HG03521 (cell line): ENCODE results near the gene PDPK1.

Experiments used
- ATAC-seq: cut with Tn5 transposase; IDR thresholded peaks from one replicate; pipeline ENCODE4 v1.9.1; 2021; ENCODE audit warnings: mild to moderate bottlenecking, moderate library complexity; ENCODE audit not compliant: unreplicated experiment

PDPK1 gene

DNA sequence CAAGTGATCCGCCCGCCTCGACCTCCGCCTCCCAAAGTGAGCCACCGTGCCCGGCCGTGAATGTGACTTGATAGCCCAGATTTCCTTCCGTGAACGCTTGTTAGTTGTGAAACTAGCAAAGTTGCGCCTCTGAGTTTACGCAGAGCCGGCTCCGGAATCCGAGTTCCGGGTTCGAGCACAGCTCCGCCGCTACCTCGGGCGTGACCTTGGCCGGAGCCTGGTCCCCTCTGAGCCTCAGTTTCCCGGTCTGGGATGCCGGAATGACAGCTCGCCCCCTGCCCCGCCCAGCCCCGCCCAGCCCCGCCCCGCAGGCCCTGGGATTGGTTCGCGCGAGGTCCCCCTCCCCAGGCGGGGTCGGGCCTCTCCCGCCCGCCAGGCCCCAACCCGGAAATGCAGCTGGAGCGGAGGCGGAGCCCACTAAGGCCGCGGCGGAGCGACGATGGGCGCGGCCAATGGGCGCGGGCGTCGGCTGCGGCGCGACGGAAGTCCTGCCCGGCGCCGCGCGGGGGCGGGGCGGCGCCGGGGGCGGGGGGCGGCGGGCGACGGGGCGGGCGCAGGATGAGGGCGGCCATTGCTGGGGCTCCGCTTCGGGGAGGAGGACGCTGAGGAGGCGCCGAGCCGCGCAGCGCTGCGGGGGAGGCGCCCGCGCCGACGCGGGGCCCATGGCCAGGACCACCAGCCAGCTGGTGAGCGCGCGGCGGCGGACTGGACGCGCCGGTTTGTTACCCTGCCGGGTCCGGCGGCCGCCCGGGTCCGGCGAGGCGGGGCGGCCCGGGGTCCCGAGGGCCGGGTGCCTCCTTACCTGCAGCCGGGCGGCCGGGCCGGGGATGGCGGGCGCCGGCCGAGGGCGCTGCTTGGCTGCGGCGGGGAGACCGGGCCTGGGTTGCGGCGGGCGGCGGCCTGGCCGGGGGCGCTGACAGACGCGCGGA, at the start of gene PDPK1:
Gene PDPK1, plus strand, starts transcription at position 571 of the 929 bp plus-strand sequence. Its CDS starts 92 bp downstream, at position 663.
- ATAC-seq: peak; percentile 93

- no peak for ATAC-seq
Observed at GRCh38 chr16:2489581-2489980, 48.2 kb upstream of the PDPK1 start.

DNA sequence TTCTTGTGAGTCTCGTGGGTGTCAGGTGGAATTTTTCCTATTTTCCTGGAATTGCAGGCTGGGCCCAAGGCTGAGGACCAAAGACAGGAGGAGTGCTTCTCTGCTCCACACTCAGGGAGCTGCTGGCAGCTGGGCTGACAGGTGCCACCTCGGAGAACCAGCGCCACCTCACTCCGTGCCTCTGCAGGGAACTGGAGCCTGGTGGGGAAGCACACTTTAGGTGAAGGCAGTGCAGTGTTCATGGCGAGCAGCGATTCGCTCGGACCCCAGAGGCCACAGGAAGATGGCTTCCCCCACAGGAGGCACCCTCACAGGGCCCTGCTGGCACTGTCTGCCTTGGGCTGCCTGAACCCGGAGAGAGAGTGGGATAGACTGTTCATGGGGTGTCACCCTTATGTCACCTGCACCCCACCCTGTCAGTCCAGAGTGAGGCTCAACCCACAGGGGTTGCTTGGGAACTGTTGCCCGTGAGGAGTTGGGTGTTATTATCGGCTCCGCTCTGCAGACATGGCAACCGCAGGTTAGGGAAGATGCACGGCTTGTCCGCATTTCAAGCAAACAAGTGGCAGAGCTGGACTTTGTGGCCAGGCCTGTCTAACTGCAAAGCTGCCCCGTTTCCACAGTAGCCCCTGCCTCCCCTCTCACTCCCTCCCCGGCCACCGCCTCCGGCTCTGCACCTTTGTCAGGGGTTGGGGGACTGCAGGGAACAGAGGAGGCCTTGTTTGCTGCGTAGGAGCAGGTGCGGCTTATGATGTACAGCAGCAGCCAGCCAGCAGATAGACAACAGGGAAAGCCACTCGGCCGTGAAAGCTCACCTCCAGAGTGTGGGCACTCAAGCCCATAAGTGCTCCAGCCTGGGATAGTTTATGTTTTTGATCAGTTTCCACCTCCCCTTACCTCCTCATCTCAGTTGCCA, 47.4 kb upstream of the PDPK1 start:
- ATAC-seq: no peak

DNA sequence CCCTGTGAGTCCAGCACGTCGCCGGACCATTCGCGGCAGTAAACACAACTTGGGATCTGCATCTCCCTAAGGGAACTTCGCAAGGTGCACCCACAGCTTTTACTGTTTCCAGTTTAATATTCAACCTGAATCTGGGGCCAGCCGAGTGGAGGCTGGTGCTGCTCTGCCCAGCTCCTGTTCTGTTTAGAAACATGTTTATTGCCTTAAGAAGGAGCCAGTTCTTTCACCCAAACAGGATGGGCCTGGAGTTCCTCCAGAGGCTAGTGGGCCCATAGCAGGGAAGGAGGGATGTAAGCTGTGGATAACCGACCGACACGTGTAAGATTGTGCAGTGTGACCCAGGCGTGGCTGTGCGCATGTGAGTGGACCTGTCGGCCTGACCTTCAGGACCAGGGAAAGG, 45.5 kb upstream of the PDPK1 start:
- ATAC-seq: no peak

DNA sequence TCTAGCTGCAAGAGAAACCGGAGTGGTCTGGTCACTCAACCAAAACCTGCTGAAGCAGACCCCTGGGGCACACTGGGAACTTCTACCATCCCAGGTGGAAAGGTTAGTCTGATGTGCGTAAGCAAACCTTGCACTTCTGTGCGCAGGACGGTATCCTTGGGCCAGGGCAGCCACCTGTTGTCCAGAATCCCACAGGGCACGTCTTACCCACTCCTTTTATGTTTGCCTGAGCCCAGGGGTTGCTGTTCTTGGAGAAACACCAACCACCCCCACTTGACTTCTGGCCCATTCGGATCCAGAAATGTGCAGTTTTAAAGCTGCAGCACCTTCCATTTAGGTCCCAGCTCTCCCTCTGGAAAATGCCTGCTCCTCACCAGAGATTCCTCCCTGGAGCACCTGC, 44.2 kb upstream of the PDPK1 start:
- ATAC-seq: no peak

DNA sequence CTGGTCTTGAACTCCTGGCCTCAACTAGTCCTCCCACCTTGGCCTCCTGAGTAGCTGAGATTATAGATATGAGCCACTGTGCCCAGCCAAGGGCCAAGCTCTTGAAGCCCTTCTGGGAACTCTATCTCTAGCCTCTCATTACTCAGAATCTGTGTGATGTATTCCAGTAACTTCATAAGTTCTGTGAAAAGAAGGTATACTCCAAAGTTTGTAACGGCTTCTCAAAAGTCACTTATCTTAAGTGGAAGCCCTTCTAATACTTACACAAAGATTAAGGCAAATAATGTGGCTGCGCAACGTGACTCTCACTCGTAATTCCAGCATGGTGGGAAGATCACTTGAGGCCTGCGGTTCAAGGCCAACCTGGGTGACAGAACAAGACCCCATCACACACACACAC, 43.2 kb upstream of the PDPK1 start:
- no peak for ATAC-seq

DNA sequence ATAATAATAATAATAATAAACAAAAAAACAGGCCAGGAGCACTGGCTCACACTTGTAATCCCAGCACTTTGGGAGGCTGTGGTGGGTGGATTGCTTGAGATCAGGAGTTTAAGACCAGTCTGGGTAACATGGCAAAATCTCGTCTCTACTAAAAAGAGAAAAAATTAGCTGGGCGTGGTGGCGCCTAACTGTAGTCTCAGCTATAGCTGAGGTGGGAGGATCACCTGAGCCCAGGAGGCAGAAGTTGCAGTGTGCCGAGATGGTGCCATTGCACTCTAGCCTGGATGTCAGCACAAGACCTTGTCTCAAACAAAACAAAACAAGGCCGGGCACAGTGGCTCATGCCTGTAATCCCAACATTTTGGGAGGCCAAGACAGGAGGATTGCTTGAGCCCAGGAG, 42.8 kb upstream of the PDPK1 start:
- no peak for ATAC-seq

- no peak for ATAC-seq
Observed at GRCh38 chr16:2496223-2497115, 41.4 kb upstream of the PDPK1 start.

DNA sequence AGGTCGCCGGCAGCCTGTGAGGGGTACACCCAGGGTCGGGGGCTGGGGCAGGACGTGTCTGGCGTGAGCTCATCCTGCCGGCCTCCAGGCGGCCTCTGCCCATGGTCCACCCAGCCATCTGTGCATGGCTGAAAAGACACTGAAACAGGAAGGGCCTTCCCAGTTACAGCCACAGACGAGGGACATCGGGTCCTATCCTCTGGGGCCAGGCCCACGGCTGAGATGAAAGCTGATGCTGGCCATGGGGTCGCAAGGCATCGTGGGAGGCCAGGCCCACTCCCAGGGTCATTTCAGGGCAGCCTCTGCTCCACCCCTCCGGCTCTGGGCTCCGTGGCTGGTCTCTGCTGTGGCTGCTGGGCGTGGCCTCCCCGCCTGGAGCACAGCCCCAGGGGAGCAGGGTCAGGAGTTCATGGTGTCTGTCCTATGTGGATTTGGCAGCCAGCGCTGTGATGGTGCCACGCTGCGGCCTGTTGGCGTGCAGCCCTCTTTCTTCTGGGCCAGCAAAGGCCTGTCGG, 40.6 kb upstream of the PDPK1 start:
- ATAC-seq: no peak

- no peak for ATAC-seq
Observed at GRCh38 chr16:2497695-2498484, 39.9 kb upstream of the PDPK1 start.

DNA sequence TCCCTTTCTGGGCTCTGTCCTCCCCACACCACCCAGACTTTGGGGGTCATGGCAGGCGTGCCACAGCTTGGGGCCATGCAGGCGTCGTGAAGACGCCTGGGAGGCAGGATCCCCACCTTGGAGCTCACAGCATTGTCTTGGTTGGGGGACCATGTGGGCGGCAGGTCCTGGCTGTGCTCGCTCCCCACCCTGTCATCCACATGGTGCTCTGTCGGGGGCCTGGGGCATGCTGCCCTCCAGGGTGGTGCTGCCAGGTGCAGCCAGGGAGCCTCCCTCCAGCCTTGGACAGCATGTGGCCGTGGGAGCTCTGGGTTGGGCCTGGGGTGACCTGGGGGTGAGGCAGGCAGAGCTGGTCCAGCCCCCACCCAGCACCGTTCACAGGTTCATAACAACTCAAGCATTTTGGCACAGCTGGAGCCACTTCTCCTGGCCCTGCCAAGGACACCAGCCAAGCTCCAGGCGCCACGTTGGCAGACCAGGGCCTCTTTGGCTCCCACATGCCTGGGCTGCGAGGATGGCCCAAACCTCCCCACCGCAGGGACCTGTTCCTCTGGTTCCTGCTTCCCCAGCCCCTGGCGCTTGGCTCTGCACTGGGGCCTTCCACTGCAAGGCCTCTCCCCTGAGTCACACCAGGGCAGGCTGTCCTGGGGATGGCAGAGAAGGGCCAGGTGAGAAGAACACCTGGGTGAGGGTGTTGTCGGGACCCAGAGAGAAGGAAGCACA, 39.1 kb upstream of the PDPK1 start:
- ATAC-seq: no peak

DNA sequence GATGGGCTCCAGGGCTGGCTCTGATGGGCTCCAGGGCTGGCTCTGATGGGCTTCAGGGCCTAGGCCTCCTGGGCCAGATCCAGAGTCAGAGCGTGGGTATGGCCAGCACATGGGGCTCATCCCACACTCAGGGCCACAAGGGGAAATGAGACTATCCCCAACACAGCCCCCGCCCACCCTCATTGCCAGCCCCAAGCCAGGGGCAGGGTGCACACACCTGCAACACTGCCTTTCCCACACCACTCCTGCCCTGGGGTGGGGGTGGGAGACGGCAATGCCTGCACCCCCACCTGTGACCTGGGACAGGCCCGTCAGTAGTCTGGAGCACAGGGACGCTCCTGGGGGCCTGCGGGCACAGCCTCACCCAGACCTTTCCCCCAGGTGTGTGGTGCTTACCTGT, 38.4 kb upstream of the PDPK1 start:
- no peak for ATAC-seq

DNA sequence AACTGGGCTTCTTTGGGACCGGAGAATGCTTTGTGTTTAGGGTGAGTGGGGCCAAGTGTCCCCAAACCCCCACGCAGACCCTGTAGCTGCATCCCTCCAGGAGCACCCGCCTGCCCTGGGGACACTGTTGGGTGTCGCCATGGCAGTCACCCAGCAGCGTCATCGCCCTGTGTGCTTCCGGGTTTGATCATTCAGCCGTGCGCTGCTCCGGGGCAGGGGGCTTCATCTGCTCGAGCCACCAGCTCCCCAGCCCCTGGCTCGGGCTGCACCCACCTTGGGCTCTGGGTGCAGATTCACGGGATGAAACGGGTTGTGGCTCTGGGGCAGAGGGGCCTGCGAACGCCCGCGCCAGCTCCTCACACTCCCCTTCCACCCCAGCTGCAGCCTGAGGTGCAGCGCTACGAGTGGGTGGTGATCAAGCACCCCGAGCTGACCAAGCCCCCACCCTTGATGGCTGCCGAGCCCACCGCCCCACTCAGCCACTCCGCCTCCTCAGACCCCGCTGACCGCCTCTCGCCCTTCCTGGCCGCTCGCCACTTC, 37.9 kb upstream of the PDPK1 start:
- no peak for ATAC-seq

GRCh38 chr16:2500430-2500917, 37.3 kb upstream of the PDPK1 start:
- no peak for ATAC-seq

- no peak for ATAC-seq
Observed at GRCh38 chr16:2500918-2501750, 36.7 kb upstream of the PDPK1 start.

- no peak for ATAC-seq
Observed at GRCh38 chr16:2501946-2502895, 35.6 kb upstream of the PDPK1 start.

GRCh38 chr16:2505695-2506094, 32.1 kb upstream of the PDPK1 start:
- ATAC-seq: no peak
